Spleen (tissue), 7 donors: ENCODE data around the gene AKT1.

Experiments
- CTCF ChIP-seq, 11 experiments: fragments of 200-600 bp in 7 of 11; fragments of 450-650 bp in 4 of 11; sonication (generic) in 4 of 11; IDR thresholded peaks in 8 of 11; conservative IDR thresholded peaks in 3 of 11; 1 replicate in 7 of 11; 2 replicates in 4 of 11; pipeline versions ENCODE4 v1.4.0 to v1.8.0; 2016 to 2021; ENCODE audit warnings: antibody characterized with exemption in 11 of 11, inconsistent platforms in 4 of 11, mild to moderate bottlenecking in 1 of 11
- POLR2A ChIP-seq, 3 donors: fragments of 450-650 bp; IDR thresholded peaks; one replicate each; pipeline ENCODE4 v1.5.1; 2017; ENCODE audit warnings: antibody characterized with exemption in 3 of 3, mild to moderate bottlenecking in 1 of 3
- POLR2AphosphoS5 ChIP-seq, 3 donors: sonication (generic); formaldehyde crosslinking; IDR thresholded peaks; one replicate each; pipeline ENCODE4 v1.5.1; 2017; ENCODE audit warnings: antibody characterized with exemption in 3 of 3
- donor health status: DM: no; HTN: no; CAD: no; lungs with moderate emphysema.
- donor health status: DM: no; HTN: no; CAD: no.
- donor health status: DM: no; HTN: no; CAD: no.

- no peak for TF ChIP-seq CTCF (IDR thresholded peaks at IDR 0.05 in 8 of 11, conservative IDR thresholded peaks at IDR 0.05 in 3 of 11)
- no peak for TF ChIP-seq POLR2A (IDR thresholded peaks at IDR 0.05)
- no peak for TF ChIP-seq POLR2AphosphoS5 (IDR thresholded peaks at IDR 0.05)
Observed at GRCh38 chr14:104819361-104819781, 23.8 kb upstream of the AKT1 start.
